Stimulated activated memory B cell treated with anti-CD40 and anti-IgM and Interleukin-4, amounts not matched to agents 10 μg/mL and 1 μg/mL and 100 μg/mL, for 72 hours (primary cell): ENCODE results near the gene LIN28B.

ENCODE experiments used
- ATAC-seq: fragments of 150-1000 bp; cut with Tn5 transposase; 2 replicates; pipeline ENCODE4 v1.10.0; 2021
- H3K27ac Mint-ChIP-seq: one replicate; pipeline ENCODE4 v1.8.0; 2022; ENCODE audit warnings: mild to moderate bottlenecking, mixed read lengths
- H3K27me3 Mint-ChIP-seq: one replicate; pipeline ENCODE4 v1.8.0; 2022; ENCODE audit warnings: mixed read lengths
- H3K36me3 Mint-ChIP-seq: one replicate; pipeline ENCODE4 v1.8.0; 2022; ENCODE audit warnings: mixed read lengths
- H3K4me1 Mint-ChIP-seq: one replicate; pipeline ENCODE4 v1.8.0; 2022; ENCODE audit warnings: mixed read lengths
- H3K4me3 Mint-ChIP-seq: one replicate; pipeline ENCODE4 v1.8.0; 2022; ENCODE audit warnings: mild to moderate bottlenecking, moderate library complexity, mixed read lengths
- H3K9me3 Mint-ChIP-seq: one replicate; pipeline ENCODE4 v1.8.0; 2022; ENCODE audit warnings: mixed read lengths

The LIN28B gene

GRCh38 chr6:105095139-105095538 lies 138.2 kb downstream of the LIN28B start:
- no peak for ATAC-seq
- Mint-ChIP-seq H3K27ac (no peak overlapping the region), H3K4me1 (no peaks in the 10 kb centered on the region), H3K9me3 (no peaks in the 10 kb centered on the region), H3K4me3 (no peak overlapping the region), H3K27me3 (no peaks in the 10 kb centered on the region), H3K36me3 (no peaks in the 10 kb centered on the region)

GRCh38 chr6:105097288-105097687 lies 140.4 kb downstream of the LIN28B start:
- ATAC-seq = no peak
- Mint-ChIP-seq H3K4me3 (no peak overlapping the region), H3K9me3 (no peaks in the 10 kb centered on the region), H3K27me3 (no peaks in the 10 kb centered on the region), H3K27ac (no peak overlapping the region), H3K4me1 (no peaks in the 10 kb centered on the region), H3K36me3 (no peaks in the 10 kb centered on the region)

GRCh38 chr6:105099371-105099770 lies 142.5 kb downstream of the LIN28B start:
- Mint-ChIP-seq H3K9me3 (no peaks in the 10 kb centered on the region), H3K27ac (no peak overlapping the region), H3K4me3 (no peak overlapping the region), H3K27me3 (no peaks in the 10 kb centered on the region), H3K4me1 (no peaks in the 10 kb centered on the region), H3K36me3 (no peaks in the 10 kb centered on the region)
- no peak for ATAC-seq

GRCh38 chr6:105102186-105102585 lies 145.3 kb downstream of the LIN28B start:
- Mint-ChIP-seq H3K4me3 (no peak overlapping the region), H3K9me3 (no peaks in the 10 kb centered on the region), H3K27me3 (no peaks in the 10 kb centered on the region), H3K27ac (no peak overlapping the region), H3K4me1 (no peaks in the 10 kb centered on the region), H3K36me3 (no peaks in the 10 kb centered on the region)
- ATAC-seq = no peak

- H3K27me3 Mint-ChIP-seq = no peaks in the 10 kb centered on the region
- no peak overlapping the region for H3K27ac Mint-ChIP-seq
- H3K9me3 Mint-ChIP-seq = no peaks in the 10 kb centered on the region
- H3K36me3 Mint-ChIP-seq = no peaks in the 10 kb centered on the region
- no peaks in the 10 kb centered on the region for H3K4me1 Mint-ChIP-seq
- H3K4me3 Mint-ChIP-seq = no peak overlapping the region
- no peak for ATAC-seq
These were observed 148.2 kb downstream of the LIN28B start for GRCh38 chr6:105105094-105105493.

- H3K36me3 Mint-ChIP-seq = no peaks in the 10 kb centered on the region
- no peaks in the 10 kb centered on the region for H3K27me3 Mint-ChIP-seq
- no peak for ATAC-seq
- no peak overlapping the region for H3K27ac Mint-ChIP-seq
- no peaks in the 10 kb centered on the region for H3K4me1 Mint-ChIP-seq
- no peaks in the 10 kb centered on the region for H3K9me3 Mint-ChIP-seq
- no peak overlapping the region for H3K4me3 Mint-ChIP-seq
These were observed 149.4 kb downstream of the LIN28B start for GRCh38 chr6:105106260-105106659.

- no peak overlapping the region for H3K4me3 Mint-ChIP-seq
- no peaks in the 10 kb centered on the region for H3K4me1 Mint-ChIP-seq
- no peak overlapping the region for H3K27ac Mint-ChIP-seq
- ATAC-seq = no peak
- H3K9me3 Mint-ChIP-seq = no peaks in the 10 kb centered on the region
- H3K36me3 Mint-ChIP-seq = no peaks in the 10 kb centered on the region
- H3K27me3 Mint-ChIP-seq = no peaks in the 10 kb centered on the region
These were observed 150.3 kb downstream of the LIN28B start for GRCh38 chr6:105107207-105107606.

- Mint-ChIP-seq H3K4me3 (no peak overlapping the region), H3K27ac (no peak overlapping the region), H3K36me3 (no peaks in the 10 kb centered on the region), H3K27me3 (no peaks in the 10 kb centered on the region), H3K9me3 (no peaks in the 10 kb centered on the region), H3K4me1 (no peaks in the 10 kb centered on the region)
- no peak for ATAC-seq
These were observed 151.8 kb downstream of the LIN28B start for GRCh38 chr6:105108631-105109262.

- Mint-ChIP-seq H3K27me3 (no peaks in the 10 kb centered on the region), H3K27ac (no peak overlapping the region), H3K9me3 (no peaks in the 10 kb centered on the region), H3K4me3 (no peak overlapping the region), H3K4me1 (no peaks in the 10 kb centered on the region), H3K36me3 (no peaks in the 10 kb centered on the region)
- no peak for ATAC-seq
These were observed 153.3 kb downstream of the LIN28B start for GRCh38 chr6:105109955-105110895.

GRCh38 chr6:105111105-105111504 lies 154.2 kb downstream of the LIN28B start:
- Mint-ChIP-seq H3K4me1 (no peaks in the 10 kb centered on the region), H3K27ac (no peak overlapping the region), H3K27me3 (peaks cover 3% of the 10 kb centered on the region), H3K9me3 (no peaks in the 10 kb centered on the region), H3K4me3 (no peak overlapping the region), H3K36me3 (no peaks in the 10 kb centered on the region)
- ATAC-seq = no peak

GRCh38 chr6:105111871-105112270 lies 155.0 kb downstream of the LIN28B start:
- Mint-ChIP-seq H3K4me3 (no peak overlapping the region), H3K27me3 (peaks cover 10% of the 10 kb centered on the region), H3K27ac (no peak overlapping the region), H3K9me3 (no peaks in the 10 kb centered on the region), H3K36me3 (no peaks in the 10 kb centered on the region), H3K4me1 (no peaks in the 10 kb centered on the region)
- ATAC-seq = no peak

- peaks cover 14% of the 10 kb centered on the region for H3K27me3 Mint-ChIP-seq
- no peak overlapping the region for H3K4me3 Mint-ChIP-seq
- H3K4me1 Mint-ChIP-seq = no peaks in the 10 kb centered on the region
- no peak overlapping the region for H3K27ac Mint-ChIP-seq
- H3K9me3 Mint-ChIP-seq = no peaks in the 10 kb centered on the region
- no peak for ATAC-seq
- H3K36me3 Mint-ChIP-seq = no peaks in the 10 kb centered on the region
These were observed 155.7 kb downstream of the LIN28B start for GRCh38 chr6:105112577-105112976.

GRCh38 chr6:105113422-105113821 lies 156.5 kb downstream of the LIN28B start:
- Mint-ChIP-seq H3K4me3 (no peak overlapping the region), H3K36me3 (no peaks in the 10 kb centered on the region), H3K27me3 (peaks cover 22% of the 10 kb centered on the region), H3K4me1 (no peaks in the 10 kb centered on the region), H3K9me3 (no peaks in the 10 kb centered on the region), H3K27ac (no peak overlapping the region)
- ATAC-seq = no peak

GRCh38 chr6:105116150-105116549 lies 159.2 kb downstream of the LIN28B start:
- Mint-ChIP-seq H3K36me3 (no peaks in the 10 kb centered on the region), H3K27me3 (peaks cover 26% of the 10 kb centered on the region), H3K27ac (no peak overlapping the region), H3K4me1 (no peaks in the 10 kb centered on the region), H3K9me3 (no peaks in the 10 kb centered on the region), H3K4me3 (no peak overlapping the region)
- no peak for ATAC-seq

- Mint-ChIP-seq H3K27ac (no peak overlapping the region), H3K4me1 (no peaks in the 10 kb centered on the region), H3K4me3 (no peak overlapping the region), H3K9me3 (no peaks in the 10 kb centered on the region), H3K27me3 (peaks cover 26% of the 10 kb centered on the region), H3K36me3 (no peaks in the 10 kb centered on the region)
- no peak for ATAC-seq
These were observed 163.7 kb downstream of the LIN28B start for GRCh38 chr6:105120570-105120969.

GRCh38 chr6:105121981-105122380 lies 165.1 kb downstream of the LIN28B start:
- H3K4me3 Mint-ChIP-seq = no peak overlapping the region
- H3K27ac Mint-ChIP-seq = no peak overlapping the region
- H3K4me1 Mint-ChIP-seq = no peaks in the 10 kb centered on the region
- H3K9me3 Mint-ChIP-seq = no peaks in the 10 kb centered on the region
- H3K27me3 Mint-ChIP-seq = peaks cover 17% of the 10 kb centered on the region
- H3K36me3 Mint-ChIP-seq = no peaks in the 10 kb centered on the region
- ATAC-seq = no peak
